Measurements from ENCODE around the gene TUB. TPM values are rescaled to one million over a fixed set of nuclear protein-coding genes. Genes with fewer than 3 reads are reported as not detected.

TUB gene
- total RNA-seq, 2 donors from 2014 or later: 2.9 to 8.6 TPM

GRCh38 chr11:8039530-8040260 is 41.3 kb upstream of the TUB start:
- DNase-seq: no peak
- H3K27ac ChIP-seq: no peak overlapping the region
- H3K27me3 ChIP-seq: no peaks in the 10 kb centered on the region
- H3K36me3 ChIP-seq (replicated peaks in 1 of 2; ENCODE audit: insufficient read depth in 1 of 2, low read depth in 2 of 2): no peaks in the 10 kb centered on the region
- intact Hi-C loops (cut with DNase I): loop anchor here (5.0 kb wide), 1 partner anchor 53 kb away; no protein-coding TSS in a partner anchor
- H3K4me3 ChIP-seq: no peak overlapping the region
- ATAC-seq: no peak
- TF ChIP-seq POLR2A (IDR thresholded peaks at IDR 0.05) (no peak), CTCF (IDR thresholded peaks at IDR 0.05) (no peak)
- H3K4me1 ChIP-seq: no peaks in the 10 kb centered on the region
- H3K9me3 ChIP-seq: no peaks in the 10 kb centered on the region
- 73 to 81% methylated on average over 10 of the region's 10 CpGs for WGBS, 2 donors

- no peak for ATAC-seq
- Histone ChIP-seq H3K36me3 (replicated peaks in 1 of 2; ENCODE audit: insufficient read depth in 1 of 2, low read depth in 2 of 2) (no peaks in the 10 kb centered on the region), H3K27ac (no peak overlapping the region), H3K27me3 (no peaks in the 10 kb centered on the region), H3K4me1 (no peaks in the 10 kb centered on the region), H3K9me3 (no peaks in the 10 kb centered on the region), H3K4me3 (no peak overlapping the region)
- DNase-seq: no peak
- intact Hi-C loops (cut with DNase I): no loop called here
- TF ChIP-seq CTCF (IDR thresholded peaks at IDR 0.05): no peak
- no peak for TF ChIP-seq POLR2A (IDR thresholded peaks at IDR 0.05)
- 67 to 83% methylated on average over 2 to 4 of the region's 4 CpGs for WGBS, 2 donors
Measured at GRCh38 chr11:8040261-8040920, 40.6 kb upstream of the TUB start.

DNA sequence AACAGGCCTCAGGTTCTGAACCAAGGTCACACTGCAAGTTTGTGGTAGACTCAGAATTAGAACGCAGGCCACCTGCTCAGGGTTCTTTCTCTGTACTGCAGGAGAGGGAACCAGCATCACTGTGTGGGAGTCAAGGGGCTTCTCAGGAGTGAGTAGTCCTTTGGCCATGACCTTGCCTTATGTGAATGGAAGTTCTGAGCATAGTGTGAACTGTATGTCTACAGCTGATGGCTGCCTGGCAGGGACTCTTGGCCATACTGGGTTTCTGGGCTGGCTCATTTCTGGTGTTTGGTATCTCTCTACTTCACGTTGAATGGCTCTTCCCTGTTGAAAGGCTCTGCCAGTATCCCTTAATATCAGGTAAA is 40.1 kb upstream of the TUB start:
- no peaks in the 10 kb centered on the region for H3K9me3 ChIP-seq
- H3K4me3 ChIP-seq: no peak overlapping the region
- 65 to 76% methylated on average over 2 of the region's 2 CpGs for WGBS, 2 donors
- no peak for ATAC-seq
- H3K27me3 ChIP-seq: no peaks in the 10 kb centered on the region
- TF ChIP-seq POLR2A (IDR thresholded peaks at IDR 0.05) (no peak), CTCF (IDR thresholded peaks at IDR 0.05) (no peak)
- no peaks in the 10 kb centered on the region for H3K36me3 ChIP-seq (replicated peaks in 1 of 2; ENCODE audit: insufficient read depth in 1 of 2, low read depth in 2 of 2)
- H3K27ac ChIP-seq: no peak overlapping the region
- H3K4me1 ChIP-seq: no peaks in the 10 kb centered on the region
- DNase-seq: no peak
- intact Hi-C loops (cut with DNase I): no loop called here

GRCh38 chr11:8041576-8041975 is 39.4 kb upstream of the TUB start:
- 81 to 85% methylated on average over 4 of the region's 4 CpGs for WGBS, 2 donors
- H3K27me3 ChIP-seq: no peaks in the 10 kb centered on the region
- no peak for DNase-seq
- H3K4me3 ChIP-seq: no peak overlapping the region
- intact Hi-C loops (cut with DNase I): no loop called here
- ATAC-seq: no peak
- no peak overlapping the region for H3K27ac ChIP-seq
- no peak for TF ChIP-seq POLR2A (IDR thresholded peaks at IDR 0.05)
- no peaks in the 10 kb centered on the region for H3K9me3 ChIP-seq
- H3K4me1 ChIP-seq: no peaks in the 10 kb centered on the region
- H3K36me3 ChIP-seq (replicated peaks in 1 of 2; ENCODE audit: insufficient read depth in 1 of 2, low read depth in 2 of 2): no peaks in the 10 kb centered on the region

DNA sequence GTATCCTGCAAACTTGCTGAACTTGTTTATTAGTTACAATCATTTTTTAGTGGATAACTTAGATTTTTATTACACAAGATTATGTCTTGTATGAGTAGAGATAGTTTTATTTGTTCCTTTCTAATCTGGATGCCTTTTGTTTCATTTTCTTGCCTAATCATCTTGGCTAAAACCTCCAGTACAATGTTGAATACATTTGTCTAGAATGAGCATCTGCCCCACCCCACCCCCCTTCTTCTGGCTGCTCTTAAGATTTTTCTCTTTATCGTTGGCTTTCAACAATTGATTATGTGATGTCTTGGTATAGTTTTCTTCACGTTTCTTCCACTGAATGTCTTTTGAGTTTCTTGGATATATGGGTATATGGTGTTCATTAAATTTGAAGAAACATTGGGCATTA is 37.3 kb upstream of the TUB start:
- no peak for TF ChIP-seq POLR2A (IDR thresholded peaks at IDR 0.05)
- Histone ChIP-seq H3K27me3 (no peaks in the 10 kb centered on the region), H3K4me3 (no peak overlapping the region), H3K36me3 (replicated peaks in 1 of 2; ENCODE audit: insufficient read depth in 1 of 2, low read depth in 2 of 2) (no peaks in the 10 kb centered on the region), H3K27ac (no peak overlapping the region), H3K4me1 (no peaks in the 10 kb centered on the region), H3K9me3 (no peaks in the 10 kb centered on the region)
- intact Hi-C loops (cut with DNase I): no loop called here
- no peak for ATAC-seq
- no peak for DNase-seq
- 49 to 54% methylated on average over 2 of the region's 2 CpGs for WGBS, 2 donors

Data from body of pancreas (tissue), 4 donors.